ENCODE data around the gene TRIB2. TPM values are rescaled to one million over a fixed set of nuclear protein-coding genes. Genes with fewer than 3 reads are reported as not detected.

Gene TRIB2
- total and polyA plus RNA-seq, 9 of the 15 experiments (the other 6 are each of a cell fraction or from before 2014, with no cell fraction given) = 9.0 to 39.0 (median 26.3) TPM

GRCh38 chr2:12716282-12717190 lies at the start of gene TRIB2 (continued):
- TF ChIP-seq, protein P1, sequence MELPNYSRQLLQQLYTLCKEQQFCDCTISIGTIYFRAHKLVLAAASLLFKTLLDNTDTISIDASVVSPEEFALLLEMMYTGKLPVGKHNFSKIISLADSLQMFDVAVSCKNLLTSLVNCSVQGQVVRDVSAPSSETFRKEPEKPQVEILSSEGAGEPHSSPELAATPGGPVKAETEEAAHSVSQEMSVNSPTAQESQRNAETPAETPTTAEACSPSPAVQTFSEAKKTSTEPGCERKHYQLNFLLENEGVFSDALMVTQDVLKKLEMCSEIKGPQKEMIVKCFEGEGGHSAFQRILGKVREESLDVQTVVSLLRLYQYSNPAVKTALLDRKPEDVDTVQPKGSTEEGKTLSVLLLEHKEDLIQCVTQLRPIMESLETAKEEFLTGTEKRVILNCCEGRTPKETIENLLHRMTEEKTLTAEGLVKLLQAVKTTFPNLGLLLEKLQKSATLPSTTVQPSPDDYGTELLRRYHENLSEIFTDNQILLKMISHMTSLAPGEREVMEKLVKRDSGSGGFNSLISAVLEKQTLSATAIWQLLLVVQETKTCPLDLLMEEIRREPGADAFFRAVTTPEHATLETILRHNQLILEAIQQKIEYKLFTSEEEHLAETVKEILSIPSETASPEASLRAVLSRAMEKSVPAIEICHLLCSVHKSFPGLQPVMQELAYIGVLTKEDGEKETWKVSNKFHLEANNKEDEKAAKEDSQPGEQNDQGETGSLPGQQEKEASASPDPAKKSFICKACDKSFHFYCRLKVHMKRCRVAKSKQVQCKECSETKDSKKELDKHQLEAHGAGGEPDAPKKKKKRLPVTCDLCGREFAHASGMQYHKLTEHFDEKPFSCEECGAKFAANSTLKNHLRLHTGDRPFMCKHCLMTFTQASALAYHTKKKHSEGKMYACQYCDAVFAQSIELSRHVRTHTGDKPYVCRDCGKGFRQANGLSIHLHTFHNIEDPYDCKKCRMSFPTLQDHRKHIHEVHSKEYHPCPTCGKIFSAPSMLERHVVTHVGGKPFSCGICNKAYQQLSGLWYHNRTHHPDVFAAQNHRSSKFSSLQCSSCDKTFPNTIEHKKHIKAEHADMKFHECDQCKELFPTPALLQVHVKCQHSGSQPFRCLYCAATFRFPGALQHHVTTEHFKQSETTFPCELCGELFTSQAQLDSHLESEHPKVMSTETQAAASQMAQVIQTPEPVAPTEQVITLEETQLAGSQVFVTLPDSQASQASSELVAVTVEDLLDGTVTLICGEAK (IDR thresholded peaks at IDR 0.05) = 0 out of 2 replicates have a peak, but pooled peaks have one; percentile 15
- TF ChIP-seq, protein P1 (CRISPR knock-in tag; IDR thresholded peaks at IDR 0.05) = no peak
- TF ChIP-seq CREB1 (IDR thresholded peaks at IDR 0.05) = 0 out of 2 replicates have a peak, but pooled peaks have one; percentile 38
- no peak for TF ChIP-seq CREB1 (CRISPR knock-in tag; IDR thresholded peaks at IDR 0.05)
- TF ChIP-seq PHTF2 (CRISPR knock-in tag; IDR thresholded peaks at IDR 0.05) = no peak
- peak; percentile 57; the same call in 1 of the 2 replicates for TF ChIP-seq HMGXB4 (CRISPR knock-in tag; IDR thresholded peaks at IDR 0.05)
- TF ChIP-seq RBM25 (IDR thresholded peaks at IDR 0.05; ENCODE audit: low read depth, low read length, severe bottlenecking) = peak; percentile 89
- TF ChIP-seq FOXJ2 (tag; IDR thresholded peaks at IDR 0.05) = peak; percentile 46; the same call in 1 of the 2 replicates
- no peak for TF ChIP-seq KLF1 (tag; IDR thresholded peaks at IDR 0.05)
- TF ChIP-seq PHF20 (IDR thresholded peaks at IDR 0.05; ENCODE audit: partially characterized antibody) = peak; percentile 33
- TF ChIP-seq CBFA2T3 (IDR thresholded peaks at IDR 0.05) = 0 out of 2 replicates have a peak, but pooled peaks have one; percentile 5
- TF ChIP-seq RBM15 (IDR thresholded peaks at IDR 0.05; ENCODE audit: insufficient read depth, low read length) = no peak
- TF ChIP-seq ATF1 (CRISPR knock-in tag; IDR thresholded peaks at IDR 0.05) = no peak
- no peak for TF ChIP-seq ATF1 (tag; IDR thresholded peaks at IDR 0.05)
- TF ChIP-seq HMGN3 (IDR thresholded peaks at IDR 0.05; ENCODE audit: borderline replicate concordance, extremely low read depth, insufficient read length, low read depth, low read length) = peak; percentile 85
- 0 out of 2 replicates have a peak, but pooled peaks have one; percentile 8 for TF ChIP-seq JUND (IDR thresholded peaks at IDR 0.05; ENCODE audit: borderline replicate concordance, low read depth, low read length)
- no peak for TF ChIP-seq JUND (tag; IDR thresholded peaks at IDR 0.05; ENCODE audit: borderline replicate concordance, low read depth, low read length)
- no peak for TF ChIP-seq ZNF76 (CRISPR knock-in tag; IDR thresholded peaks at IDR 0.05; ENCODE audit: borderline replicate concordance)
